GM23338 (cell line): ENCODE results near the gene MYH14. TPM values are rescaled to one million over a fixed set of nuclear protein-coding genes. Genes with fewer than 3 reads are reported as not detected.

ENCODE experiments used
- ATAC-seq: fragments of 200-7000 bp; cut with Tn5 transposase; 3 replicates; pipeline ENCODE4 v1.9.1; 2020
- DNase-seq: peaks from one replicate; pipeline ENCODE4 v3.0.0-alpha.2; 2015; ENCODE audit warnings: low spot score
- H2AFZ ChIP-seq: fragments of 200-600 bp; sonication (generic); 2 replicates; pipeline ENCODE4 v1.8.0; 2016; ENCODE audit warnings: antibody characterized with exemption, mild to moderate bottlenecking, moderate library complexity
- H3F3A ChIP-seq: fragments of 200-600 bp; sonication (generic); replicated peaks from 2 replicates; pipeline ENCODE4 v1.8.0; 2017; ENCODE audit warnings: antibody characterized with exemption, mixed run types, low read depth
- H3K27ac ChIP-seq: fragments of 200-600 bp; sonication (generic); 2 replicates; pipeline ENCODE4 v1.6.1; 2016; ENCODE audit warnings: low read depth
- H3K27me3 ChIP-seq: fragments of 200-600 bp; sonication (generic); 2 replicates; pipeline ENCODE4 v1.8.0; 2016; ENCODE audit warnings: mild to moderate bottlenecking, mixed run types, moderate library complexity; ENCODE audit not compliant: insufficient read depth
- H3K36me3 ChIP-seq: fragments of 200-600 bp; sonication (generic); 2 replicates; pipeline ENCODE4 v1.8.0; 2016; ENCODE audit warnings: mild to moderate bottlenecking; ENCODE audit not compliant: insufficient read depth
- H3K4me1 ChIP-seq: fragments of 200-600 bp; sonication (generic); 2 replicates; pipeline ENCODE4 v1.8.0; 2016; ENCODE audit warnings: mild to moderate bottlenecking, moderate library complexity; ENCODE audit not compliant: insufficient read depth
- H3K4me2 ChIP-seq: fragments of 200-600 bp; sonication (generic); 2 replicates; pipeline ENCODE4 v1.7.1; 2017; ENCODE audit warnings: mixed run types
- H3K4me3 ChIP-seq: fragments of 200-600 bp; sonication (generic); 2 replicates; pipeline ENCODE4 v1.6.1; 2016; ENCODE audit warnings: mixed run types
- H3K79me2 ChIP-seq: fragments of 200-600 bp; sonication (generic); replicated peaks from 2 replicates; pipeline ENCODE4 v1.8.0; 2017; ENCODE audit warnings: mild to moderate bottlenecking; ENCODE audit not compliant: insufficient read depth
- H3K9me2 ChIP-seq: fragments of 200-600 bp; sonication (generic); 2 replicates; pipeline ENCODE4 v1.8.0; 2017; ENCODE audit not compliant: insufficient read depth
- H4K20me1 ChIP-seq: fragments of 200-600 bp; sonication (generic); replicated peaks from 2 replicates; pipeline ENCODE4 v1.8.0; 2017; ENCODE audit warnings: mild to moderate bottlenecking; ENCODE audit not compliant: insufficient read depth
- H3K27ac Mint-ChIP-seq: 2 replicates; pipeline ENCODE4 v1.8.0; 2020; ENCODE audit warnings: inconsistent platforms, mild to moderate bottlenecking, moderate library complexity, mixed read lengths
- H3K27me3 Mint-ChIP-seq: 3 replicates; pipeline ENCODE4 v1.8.0; 2022; ENCODE audit warnings: low read depth, mild to moderate bottlenecking, moderate library complexity, mixed read lengths, inconsistent platforms; ENCODE audit not compliant: insufficient read depth, poor library complexity
- H3K36me3 Mint-ChIP-seq: 3 replicates; pipeline ENCODE4 v1.8.0; 2021; ENCODE audit warnings: low read depth, mild to moderate bottlenecking, inconsistent platforms, moderate library complexity, mixed read lengths
- H3K4me1 Mint-ChIP-seq: 3 replicates; pipeline ENCODE4 v1.8.0; 2020; ENCODE audit warnings: mild to moderate bottlenecking, inconsistent platforms, mixed read lengths
- H3K4me3 Mint-ChIP-seq: 3 replicates; pipeline ENCODE4 v1.8.0; 2021; ENCODE audit warnings: moderate library complexity, mild to moderate bottlenecking, inconsistent platforms, mixed read lengths
- H3K9me3 Mint-ChIP-seq: 3 replicates; pipeline ENCODE4 v1.8.0; 2020; ENCODE audit warnings: moderate library complexity, mild to moderate bottlenecking, inconsistent platforms, mixed read lengths
- CREB1 ChIP-seq: fragments of 250-450 bp; sonication (Bioruptor Pico); IDR thresholded peaks from 2 replicates; pipeline ENCODE4 v1.5.0; 2020; ENCODE audit warnings: low read depth, mild to moderate bottlenecking, moderate library complexity
- CTCF ChIP-seq, 2 experiments: fragments of 200-600 bp in 1 of 2; sonication (generic) in 1 of 2; conservative IDR thresholded peaks; 2 replicates each; pipeline versions ENCODE4 v1.5.1 to v1.6.1; 2016 to 2017; ENCODE audit warnings: antibody characterized with exemption in 2 of 2, low read depth in 2 of 2, mild to moderate bottlenecking in 2 of 2, moderate library complexity in 1 of 2
- ETS1 ChIP-seq: IDR thresholded peaks from 2 replicates; pipeline ENCODE4 v1.6.1; 2016; ENCODE audit warnings: antibody characterized with exemption
- EZH2phosphoT487 ChIP-seq: fragments of 200-600 bp; sonication (generic); IDR thresholded peaks from one replicate; pipeline ENCODE4 v1.8.1; 2018; ENCODE audit warnings: antibody characterized with exemption; ENCODE audit not compliant: unreplicated experiment
- REST ChIP-seq: IDR thresholded peaks from one replicate; pipeline ENCODE4 v1.6.1; 2018; ENCODE audit warnings: antibody characterized with exemption; ENCODE audit not compliant: unreplicated experiment
- ZNF114 ChIP-seq: fragments of 250-450 bp; sonication (Bioruptor Pico); IDR thresholded peaks from 2 replicates; pipeline ENCODE4 v1.5.0; 2020; ENCODE audit warnings: mild to moderate bottlenecking, moderate library complexity
- ZNF331 ChIP-seq: fragments of 250-450 bp; sonication (Bioruptor Pico); IDR thresholded peaks from 2 replicates; pipeline ENCODE4 v1.5.0; 2020; ENCODE audit warnings: low read depth, mild to moderate bottlenecking, moderate library complexity
- polyA plus RNA-seq: library from polyadenylated mRNA; unstranded; fragments of >200 nt; fragmentation: Nextera tagmentation; extraction: Ambion mirVana; gene quantifications from 2 replicates; pipeline ENCODE4 v1.2.1, GENCODE V29; 2016
- total RNA-seq: library from RNA; depleted of rRNA; stranded (reverse); fragments of >200 nt; shearing (Covaris generic); gene quantifications from 2 replicates; pipeline ENCODE4 v1.2.3, GENCODE V29; 2014
- TF ChIP-seq, protein P1 (sequence below): fragments of 250-450 bp; sonication (Bioruptor Pico); IDR thresholded peaks from 2 replicates; pipeline ENCODE4 v1.5.0; 2020; ENCODE audit warnings: mild to moderate bottlenecking, moderate library complexity

The MYH14 gene
- total and polyA plus RNA-seq, 2 experiments from 2014 or later = 25.5 to 27.5 TPM

GRCh38 chr19:50210425-50210824 is 7.0 kb downstream of the MYH14 start:
- no peak for DNase-seq
- H3K4me2 ChIP-seq = no peak overlapping the region
- no peak overlapping the region for H3K27ac ChIP-seq
- H3K9me2 ChIP-seq = no peaks in the 10 kb centered on the region
- no peaks in the 10 kb centered on the region for H3K27me3 ChIP-seq
- H3K36me3 Mint-ChIP-seq = peaks cover 24% of the 10 kb centered on the region; the same call in 2 of the 3 replicates
- H3K4me3 Mint-ChIP-seq = no peak overlapping the region
- no peak overlapping the region for H2AFZ ChIP-seq
- no peaks in the 10 kb centered on the region for H3F3A ChIP-seq
- H4K20me1 ChIP-seq = no peaks in the 10 kb centered on the region
- H3K4me3 ChIP-seq = no peak overlapping the region
- ATAC-seq = no peak
- peaks cover 2% of the 10 kb centered on the region for H3K27me3 Mint-ChIP-seq
- H3K27ac Mint-ChIP-seq = no peak overlapping the region
- peaks cover 89% of the 10 kb centered on the region for H3K9me3 Mint-ChIP-seq
- no peaks in the 10 kb centered on the region for H3K4me1 Mint-ChIP-seq
- H3K4me1 ChIP-seq = peaks cover 5% of the 10 kb centered on the region; the same call in 1 of the 2 replicates
- H3K36me3 ChIP-seq = no peaks in the 10 kb centered on the region
- no peaks in the 10 kb centered on the region for H3K79me2 ChIP-seq
- TF ChIP-seq ZNF331 (no peak), ZNF114 (CRISPR knock-in tag) (no peak), ETS1 (no peak), REST (no peak), CTCF (conservative IDR thresholded peaks at IDR 0.05; ENCODE audit: low read depth in 2 of 2) (no peak), CREB1 (CRISPR knock-in tag) (no peak), EZH2phosphoT487 (no peak)
- TF ChIP-seq, protein P1, sequence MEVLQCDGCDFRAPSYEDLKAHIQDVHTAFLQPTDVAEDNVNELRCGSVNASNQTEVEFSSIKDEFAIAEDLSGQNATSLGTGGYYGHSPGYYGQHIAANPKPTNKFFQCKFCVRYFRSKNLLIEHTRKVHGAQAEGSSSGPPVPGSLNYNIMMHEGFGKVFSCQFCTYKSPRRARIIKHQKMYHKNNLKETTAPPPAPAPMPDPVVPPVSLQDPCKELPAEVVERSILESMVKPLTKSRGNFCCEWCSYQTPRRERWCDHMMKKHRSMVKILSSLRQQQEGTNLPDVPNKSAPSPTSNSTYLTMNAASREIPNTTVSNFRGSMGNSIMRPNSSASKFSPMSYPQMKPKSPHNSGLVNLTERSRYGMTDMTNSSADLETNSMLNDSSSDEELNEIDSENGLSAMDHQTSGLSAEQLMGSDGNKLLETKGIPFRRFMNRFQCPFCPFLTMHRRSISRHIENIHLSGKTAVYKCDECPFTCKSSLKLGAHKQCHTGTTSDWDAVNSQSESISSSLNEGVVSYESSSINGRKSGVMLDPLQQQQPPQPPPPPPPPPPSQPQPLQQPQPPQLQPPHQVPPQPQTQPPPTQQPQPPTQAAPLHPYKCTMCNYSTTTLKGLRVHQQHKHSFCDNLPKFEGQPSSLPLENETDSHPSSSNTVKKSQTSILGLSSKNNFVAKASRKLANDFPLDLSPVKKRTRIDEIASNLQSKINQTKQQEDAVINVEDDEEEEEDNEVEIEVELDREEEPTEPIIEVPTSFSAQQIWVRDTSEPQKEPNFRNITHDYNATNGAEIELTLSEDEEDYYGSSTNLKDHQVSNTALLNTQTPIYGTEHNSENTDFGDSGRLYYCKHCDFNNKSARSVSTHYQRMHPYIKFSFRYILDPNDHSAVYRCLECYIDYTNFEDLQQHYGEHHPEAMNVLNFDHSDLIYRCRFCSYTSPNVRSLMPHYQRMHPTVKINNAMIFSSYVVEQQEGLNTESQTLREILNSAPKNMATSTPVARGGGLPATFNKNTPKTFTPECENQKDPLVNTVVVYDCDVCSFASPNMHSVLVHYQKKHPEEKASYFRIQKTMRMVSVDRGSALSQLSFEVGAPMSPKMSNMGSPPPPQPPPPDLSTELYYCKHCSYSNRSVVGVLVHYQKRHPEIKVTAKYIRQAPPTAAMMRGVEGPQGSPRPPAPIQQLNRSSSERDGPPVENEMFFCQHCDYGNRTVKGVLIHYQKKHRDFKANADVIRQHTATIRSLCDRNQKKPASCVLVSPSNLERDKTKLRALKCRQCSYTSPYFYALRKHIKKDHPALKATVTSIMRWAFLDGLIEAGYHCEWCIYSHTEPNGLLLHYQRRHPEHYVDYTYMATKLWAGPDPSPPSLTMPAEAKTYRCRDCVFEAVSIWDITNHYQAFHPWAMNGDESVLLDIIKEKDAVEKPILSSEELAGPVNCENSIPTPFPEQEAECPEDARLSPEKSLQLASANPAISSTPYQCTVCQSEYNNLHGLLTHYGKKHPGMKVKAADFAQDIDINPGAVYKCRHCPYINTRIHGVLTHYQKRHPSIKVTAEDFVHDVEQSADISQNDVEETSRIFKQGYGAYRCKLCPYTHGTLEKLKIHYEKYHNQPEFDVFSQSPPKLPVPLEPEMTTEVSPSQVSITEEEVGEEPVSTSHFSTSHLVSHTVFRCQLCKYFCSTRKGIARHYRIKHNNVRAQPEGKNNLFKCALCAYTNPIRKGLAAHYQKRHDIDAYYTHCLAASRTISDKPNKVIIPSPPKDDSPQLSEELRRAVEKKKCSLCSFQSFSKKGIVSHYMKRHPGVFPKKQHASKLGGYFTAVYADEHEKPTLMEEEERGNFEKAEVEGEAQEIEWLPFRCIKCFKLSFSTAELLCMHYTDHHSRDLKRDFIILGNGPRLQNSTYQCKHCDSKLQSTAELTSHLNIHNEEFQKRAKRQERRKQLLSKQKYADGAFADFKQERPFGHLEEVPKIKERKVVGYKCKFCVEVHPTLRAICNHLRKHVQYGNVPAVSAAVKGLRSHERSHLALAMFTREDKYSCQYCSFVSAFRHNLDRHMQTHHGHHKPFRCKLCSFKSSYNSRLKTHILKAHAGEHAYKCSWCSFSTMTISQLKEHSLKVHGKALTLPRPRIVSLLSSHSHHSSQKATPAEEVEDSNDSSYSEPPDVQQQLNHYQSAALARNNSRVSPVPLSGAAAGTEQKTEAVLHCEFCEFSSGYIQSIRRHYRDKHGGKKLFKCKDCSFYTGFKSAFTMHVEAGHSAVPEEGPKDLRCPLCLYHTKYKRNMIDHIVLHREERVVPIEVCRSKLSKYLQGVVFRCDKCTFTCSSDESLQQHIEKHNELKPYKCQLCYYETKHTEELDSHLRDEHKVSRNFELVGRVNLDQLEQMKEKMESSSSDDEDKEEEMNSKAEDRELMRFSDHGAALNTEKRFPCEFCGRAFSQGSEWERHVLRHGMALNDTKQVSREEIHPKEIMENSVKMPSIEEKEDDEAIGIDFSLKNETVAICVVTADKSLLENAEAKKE (CRISPR knock-in tag) = no peak
